ENCODE results near the gene WDR82. TPM values are rescaled to one million over a fixed set of nuclear protein-coding genes. Genes with fewer than 3 reads are reported as not detected.

The WDR82 gene
- total RNA-seq, 1 donor from 2014 or later: 96.8 TPM

DNA sequence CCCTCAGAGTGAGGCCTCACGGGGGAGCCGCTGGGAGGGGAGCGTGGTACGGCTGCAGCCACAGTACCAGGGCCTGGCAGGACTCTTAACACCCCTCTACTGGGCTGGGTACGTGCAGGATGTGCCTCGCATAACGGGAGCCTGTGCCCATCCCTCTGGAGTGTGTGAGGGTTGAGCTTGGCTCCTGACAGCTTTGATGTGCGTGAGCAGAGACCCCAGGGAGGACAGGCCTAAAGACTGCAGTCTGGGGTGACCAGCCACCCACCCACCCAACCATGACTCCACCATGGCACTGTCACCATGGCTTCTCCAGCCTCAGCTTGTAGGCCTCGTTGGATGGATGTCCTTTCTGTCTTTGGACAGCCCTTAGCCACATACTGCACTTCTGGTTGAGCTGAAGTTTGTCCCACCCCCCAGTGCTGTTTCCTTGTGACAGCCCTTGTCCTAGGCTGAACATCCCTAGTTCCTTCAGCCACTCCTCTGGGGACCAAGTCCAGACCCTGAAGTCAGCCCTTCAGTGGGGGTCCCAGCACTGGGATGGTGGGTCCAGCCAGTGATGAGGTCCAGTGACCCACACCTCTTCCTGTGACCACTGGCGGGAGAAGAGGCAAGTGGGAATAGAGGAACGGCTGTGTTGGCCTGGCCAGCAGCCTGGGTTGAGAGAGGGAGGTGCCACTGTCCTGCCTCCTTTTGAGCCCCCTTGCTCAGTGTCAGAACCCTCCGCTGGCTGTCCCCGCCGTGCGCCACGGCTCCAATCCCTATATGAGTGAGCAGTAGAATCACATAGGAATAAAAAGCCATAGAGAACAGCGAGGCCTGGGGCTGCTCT is 15.3 kb upstream of the WDR82 start:
- Mint-ChIP-seq H3K4me3 (no peak overlapping the region), H3K9me3 (no peaks in the 10 kb centered on the region), H3K36me3 (no peaks in the 10 kb centered on the region), H3K4me1 (ENCODE audit: unreplicated experiment) (peaks cover 15% of the 10 kb centered on the region), H3K27ac (no peak overlapping the region), H3K27me3 (no peaks in the 10 kb centered on the region)
- no peak for DNase-seq (ENCODE audit: extremely low spot score, unreplicated experiment)
- TF ChIP-seq, protein P1, sequence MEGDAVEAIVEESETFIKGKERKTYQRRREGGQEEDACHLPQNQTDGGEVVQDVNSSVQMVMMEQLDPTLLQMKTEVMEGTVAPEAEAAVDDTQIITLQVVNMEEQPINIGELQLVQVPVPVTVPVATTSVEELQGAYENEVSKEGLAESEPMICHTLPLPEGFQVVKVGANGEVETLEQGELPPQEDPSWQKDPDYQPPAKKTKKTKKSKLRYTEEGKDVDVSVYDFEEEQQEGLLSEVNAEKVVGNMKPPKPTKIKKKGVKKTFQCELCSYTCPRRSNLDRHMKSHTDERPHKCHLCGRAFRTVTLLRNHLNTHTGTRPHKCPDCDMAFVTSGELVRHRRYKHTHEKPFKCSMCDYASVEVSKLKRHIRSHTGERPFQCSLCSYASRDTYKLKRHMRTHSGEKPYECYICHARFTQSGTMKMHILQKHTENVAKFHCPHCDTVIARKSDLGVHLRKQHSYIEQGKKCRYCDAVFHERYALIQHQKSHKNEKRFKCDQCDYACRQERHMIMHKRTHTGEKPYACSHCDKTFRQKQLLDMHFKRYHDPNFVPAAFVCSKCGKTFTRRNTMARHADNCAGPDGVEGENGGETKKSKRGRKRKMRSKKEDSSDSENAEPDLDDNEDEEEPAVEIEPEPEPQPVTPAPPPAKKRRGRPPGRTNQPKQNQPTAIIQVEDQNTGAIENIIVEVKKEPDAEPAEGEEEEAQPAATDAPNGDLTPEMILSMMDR (conservative IDR thresholded peaks at IDR 0.05): no peak

DNA sequence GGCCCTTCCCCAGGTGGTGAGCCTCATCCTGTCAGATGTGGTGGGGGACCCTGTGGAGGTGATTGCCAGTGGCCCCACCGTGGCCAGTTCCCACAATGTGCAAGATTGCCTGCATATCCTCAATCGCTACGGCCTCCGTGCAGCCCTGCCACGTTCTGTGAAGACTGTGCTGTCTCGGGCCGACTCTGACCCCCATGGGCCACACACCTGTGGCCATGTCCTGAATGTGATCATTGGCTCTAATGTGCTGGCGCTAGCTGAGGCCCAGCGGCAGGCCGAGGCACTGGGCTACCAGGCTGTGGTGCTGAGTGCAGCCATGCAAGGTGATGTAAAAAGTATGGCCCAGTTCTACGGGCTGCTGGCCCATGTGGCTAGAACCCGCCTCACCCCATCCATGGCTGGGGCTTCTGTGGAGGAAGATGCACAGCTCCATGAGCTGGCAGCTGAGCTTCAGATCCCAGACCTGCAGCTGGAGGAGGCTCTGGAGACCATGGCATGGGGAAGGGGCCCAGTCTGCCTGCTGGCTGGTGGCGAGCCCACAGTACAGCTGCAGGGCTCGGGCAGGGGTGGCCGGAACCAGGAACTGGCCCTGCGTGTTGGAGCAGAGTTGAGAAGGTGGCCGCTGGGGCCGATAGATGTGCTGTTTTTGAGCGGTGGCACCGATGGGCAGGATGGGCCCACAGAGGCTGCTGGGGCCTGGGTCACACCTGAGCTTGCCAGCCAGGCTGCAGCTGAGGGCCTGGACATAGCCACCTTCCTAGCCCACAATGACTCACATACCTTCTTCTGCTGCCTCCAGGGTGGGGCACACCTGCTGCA is 14.0 kb upstream of the WDR82 start:
- no peaks in the 10 kb centered on the region for H3K9me3 Mint-ChIP-seq
- no peaks in the 10 kb centered on the region for H3K27me3 Mint-ChIP-seq
- H3K4me3 Mint-ChIP-seq: no peak overlapping the region
- H3K4me1 Mint-ChIP-seq (ENCODE audit: unreplicated experiment): peaks cover 13% of the 10 kb centered on the region
- no peaks in the 10 kb centered on the region for H3K36me3 Mint-ChIP-seq
- DNase-seq (ENCODE audit: extremely low spot score, unreplicated experiment): no peak
- TF ChIP-seq, protein P1 (conservative IDR thresholded peaks at IDR 0.05): no peak
- H3K27ac Mint-ChIP-seq: no peak overlapping the region

DNA sequence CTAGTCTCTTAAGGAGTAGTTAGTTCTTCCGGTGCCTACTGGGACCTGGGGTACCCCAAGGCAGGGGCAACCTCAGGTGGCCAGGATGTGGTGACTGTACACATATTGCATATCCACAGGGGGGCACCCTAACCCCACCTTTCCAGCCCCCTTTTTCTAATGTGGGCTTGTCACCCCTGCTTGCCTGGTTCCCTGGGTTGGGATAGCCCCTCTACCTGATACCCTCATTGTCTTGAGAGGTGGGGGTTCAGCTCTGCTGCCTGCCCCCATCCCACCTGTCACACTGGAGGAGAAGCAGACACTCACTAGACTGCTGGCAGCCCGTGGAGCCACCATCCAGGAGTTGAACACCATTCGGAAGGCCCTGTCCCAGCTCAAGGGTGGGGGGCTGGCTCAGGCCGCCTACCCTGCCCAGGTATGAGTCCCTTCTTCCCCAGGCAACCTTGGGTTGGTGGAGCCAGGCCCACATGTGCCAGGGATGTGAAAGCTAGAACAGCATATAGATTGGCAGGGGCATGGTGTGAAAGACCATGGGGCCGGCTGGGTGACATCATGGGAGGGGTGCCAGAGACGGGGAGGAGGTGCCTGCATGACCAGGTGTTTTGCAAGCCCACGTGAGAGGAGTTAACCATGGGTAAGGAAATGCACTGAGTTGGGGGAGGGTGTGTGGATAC is 13.2 kb upstream of the WDR82 start:
- Mint-ChIP-seq H3K27me3 (no peaks in the 10 kb centered on the region), H3K27ac (peak overlapping the region; percentile 80), H3K4me1 (ENCODE audit: unreplicated experiment) (peaks cover 18% of the 10 kb centered on the region), H3K4me3 (peak overlapping the region; percentile 86), H3K9me3 (no peaks in the 10 kb centered on the region), H3K36me3 (no peaks in the 10 kb centered on the region)
- TF ChIP-seq, protein P1 (conservative IDR thresholded peaks at IDR 0.05): peak; percentile 80
- no peak for DNase-seq (ENCODE audit: extremely low spot score, unreplicated experiment)

DNA sequence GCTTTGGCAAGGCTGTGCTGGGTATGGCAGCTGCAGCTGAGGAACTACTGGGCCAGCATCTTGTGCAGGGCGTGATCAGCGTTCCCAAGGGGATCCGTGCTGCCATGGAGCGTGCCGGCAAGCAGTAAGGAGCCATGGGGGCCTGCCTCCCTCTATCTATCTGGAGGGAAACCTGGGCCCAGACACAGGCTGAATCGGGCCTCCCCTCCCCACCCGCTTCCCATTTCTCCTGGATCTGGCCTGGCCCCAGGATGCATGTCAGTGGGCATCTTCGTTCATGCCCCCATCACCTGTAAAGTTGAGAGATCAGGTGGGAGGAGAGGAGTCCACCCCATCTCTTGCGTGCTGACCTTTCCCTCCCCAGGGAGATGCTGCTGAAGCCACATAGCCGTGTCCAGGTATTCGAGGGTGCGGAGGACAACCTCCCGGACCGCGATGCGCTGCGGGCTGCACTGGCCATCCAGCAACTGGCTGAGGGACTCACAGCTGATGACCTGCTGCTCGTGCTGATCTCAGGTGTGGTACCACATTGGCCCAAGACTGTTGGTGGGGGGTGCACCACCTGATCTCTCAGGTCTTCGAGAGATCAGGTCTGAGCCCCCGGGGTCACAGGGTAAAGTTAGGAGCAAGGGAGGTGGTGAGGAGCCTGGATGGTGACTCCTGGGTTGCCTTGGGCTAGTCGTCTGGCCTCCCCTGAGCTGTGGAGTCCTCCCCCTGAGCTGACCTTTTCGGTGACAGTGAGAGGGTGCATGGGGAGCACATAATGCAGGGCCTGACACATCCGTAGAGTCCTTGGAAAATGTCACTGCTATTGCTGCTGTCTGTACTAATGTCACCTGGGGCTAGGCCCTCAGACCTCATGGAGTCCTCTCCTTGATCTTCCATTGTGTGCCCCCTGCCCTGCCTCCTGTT is 12.4 kb upstream of the WDR82 start:
- Mint-ChIP-seq H3K27me3 (no peaks in the 10 kb centered on the region), H3K9me3 (no peaks in the 10 kb centered on the region), H3K4me3 (peak overlapping the region; percentile 86), H3K4me1 (ENCODE audit: unreplicated experiment) (peaks cover 18% of the 10 kb centered on the region), H3K27ac (peak overlapping the region; percentile 80), H3K36me3 (no peaks in the 10 kb centered on the region)
- TF ChIP-seq, protein P1 (conservative IDR thresholded peaks at IDR 0.05): no peak
- DNase-seq (ENCODE audit: extremely low spot score, unreplicated experiment): no peak

Measured in type B pancreatic cell (in vitro differentiated cells).